Adipocyte (in vitro differentiated cells): ENCODE measurements around the gene DEFB118.
"Not testable (repeated sequence)": the region's sequence is repeated elsewhere in the genome, so short reads cannot be mapped to it uniquely, and the experiment has no call there.

ENCODE experiments used
- DNase-seq: peaks from one replicate; pipeline ENCODE4 v3.0.0-alpha.2; 2015; ENCODE audit warnings: low read depth
- H3K27me3 ChIP-seq: replicated peaks from 2 replicates; pipeline ENCODE4 v1.7.0; 2013; ENCODE audit warnings: mild to moderate bottlenecking, low read length, moderate library complexity; ENCODE audit not compliant: control insufficient read depth, insufficient read depth
- H3K36me3 ChIP-seq: 2 replicates; pipeline ENCODE4 v1.7.0; 2013; ENCODE audit warnings: low read length, mild to moderate bottlenecking, moderate library complexity; ENCODE audit not compliant: control insufficient read depth, insufficient read depth, severe bottlenecking
- H3K4me1 ChIP-seq: 2 replicates; pipeline ENCODE4 v1.7.0; 2013; ENCODE audit warnings: mild to moderate bottlenecking, low read length, moderate library complexity; ENCODE audit not compliant: control insufficient read depth, insufficient read depth
- H3K4me3 ChIP-seq: 2 replicates; pipeline ENCODE4 v1.7.0; 2013; ENCODE audit warnings: mild to moderate bottlenecking, low read length, moderate library complexity
- H3K9ac ChIP-seq: 2 replicates; pipeline ENCODE4 v1.7.0; 2013; ENCODE audit warnings: mild to moderate bottlenecking, low read length, moderate library complexity
- H3K9me3 ChIP-seq: 2 replicates; pipeline ENCODE4 v1.7.0; 2013; ENCODE audit warnings: mild to moderate bottlenecking, low read length, moderate library complexity; ENCODE audit not compliant: control insufficient read depth

Gene DEFB118

GRCh38 chr20:31368301-31368700, at the start of gene DEFB118:
Gene DEFB118, plus strand, starts transcription at chr20:31368601. Its CDS starts 50 bp downstream, at chr20:31368651.
- H3K4me3 ChIP-seq, result no peak within 1 kb of the TSS
- H3K9ac ChIP-seq, result no peak within 1 kb of the TSS
- H3K27me3 ChIP-seq, result no peaks in the 10 kb centered on the region
- H3K36me3 ChIP-seq, result no peaks in the 10 kb centered on the region
- H3K4me1 ChIP-seq, result no peaks in the 10 kb centered on the region
- no peaks in the 10 kb centered on the region for H3K9me3 ChIP-seq
- DNase-seq, result no peak

GRCh38 chr20:31322504-31322903, 45.9 kb upstream of the DEFB118 start:
- Histone ChIP-seq H3K27me3 (no peaks in the 10 kb centered on the region), H3K9ac (no peak overlapping the region), H3K4me3 (no peak overlapping the region), H3K36me3 (no peaks in the 10 kb centered on the region), H3K4me1 (no peaks in the 10 kb centered on the region), H3K9me3 (peaks cover 17% of the 10 kb centered on the region)
- DNase-seq, result no peak

GRCh38 chr20:31330893-31331292, 37.5 kb upstream of the DEFB118 start:
- DNase-seq, result no peak

GRCh38 chr20:31341470-31341869, 26.9 kb upstream of the DEFB118 start:
- Histone ChIP-seq H3K4me1 (no peaks in the 10 kb centered on the region), H3K9me3 (no peaks in the 10 kb centered on the region), H3K36me3 (no peaks in the 10 kb centered on the region), H3K9ac (no peak overlapping the region), H3K27me3 (no peaks in the 10 kb centered on the region), H3K4me3 (no peak overlapping the region)
- DNase-seq, result no peak

More at GRCh38 chr20:31330893-31331292, 37.5 kb upstream of the DEFB118 start:
- Histone ChIP-seq H3K27me3 (no peaks in the 10 kb centered on the region), H3K9me3 (peaks cover 6% of the 10 kb centered on the region), H3K4me1 (no peaks in the 10 kb centered on the region), H3K36me3 (no peaks in the 10 kb centered on the region), H3K9ac (no peak overlapping the region), H3K4me3 (no peak overlapping the region)

- Histone ChIP-seq H3K27me3 (no peaks in the 10 kb centered on the region), H3K4me1 (no peaks in the 10 kb centered on the region), H3K36me3 (no peaks in the 10 kb centered on the region), H3K9me3 (no peaks in the 10 kb centered on the region), H3K9ac (no peak overlapping the region), H3K4me3 (no peak overlapping the region)
- DNase-seq, result no peak
These were observed 12.4 kb upstream of the DEFB118 start for GRCh38 chr20:31355981-31356380.

- Histone ChIP-seq H3K27me3 (no peaks in the 10 kb centered on the region), H3K36me3 (no peaks in the 10 kb centered on the region), H3K4me1 (no peaks in the 10 kb centered on the region), H3K9me3 (no peaks in the 10 kb centered on the region), H3K9ac (no peak overlapping the region), H3K4me3 (no peak overlapping the region)
- DNase-seq, result no peak
These were observed 5.1 kb upstream of the DEFB118 start for GRCh38 chr20:31363295-31363694.

- not testable (repeated sequence) for H3K4me3 ChIP-seq, H3K9me3 ChIP-seq, H3K9ac ChIP-seq, H3K36me3 ChIP-seq, DNase-seq, H3K27me3 ChIP-seq, H3K4me1 ChIP-seq
These were observed 4.1 kb upstream of the DEFB118 start for GRCh38 chr20:31364272-31364671.

GRCh38 chr20:31374346-31374745, 5.9 kb downstream of the DEFB118 start:
- peaks cover 4% of the 10 kb centered on the region for H3K9me3 ChIP-seq
- no peak overlapping the region for H3K9ac ChIP-seq
- H3K36me3 ChIP-seq, result no peaks in the 10 kb centered on the region
- no peaks in the 10 kb centered on the region for H3K4me1 ChIP-seq
- H3K27me3 ChIP-seq, result no peaks in the 10 kb centered on the region
- no peak for DNase-seq
- no peak overlapping the region for H3K4me3 ChIP-seq

GRCh38 chr20:31390490-31390889, 22.1 kb downstream of the DEFB118 start, which contains the start of gene DEFB119:
Gene DEFB119, minus strand, starts transcription at chr20:31390590. Its CDS starts 107 bp downstream, at chr20:31390483.
- Histone ChIP-seq H3K9ac (no peak within 1 kb of the TSS), H3K4me3 (no peak within 1 kb of the TSS), H3K9me3 (no peaks in the 10 kb centered on the region), H3K36me3 (no peaks in the 10 kb centered on the region), H3K4me1 (no peaks in the 10 kb centered on the region), H3K27me3 (peaks cover 10% of the 10 kb centered on the region)
- no peak for DNase-seq

- no peak for DNase-seq
- no peaks in the 10 kb centered on the region for H3K4me1 ChIP-seq
- H3K4me3 ChIP-seq, result no peak overlapping the region
- no peaks in the 10 kb centered on the region for H3K9me3 ChIP-seq
- H3K27me3 ChIP-seq, result peaks cover 10% of the 10 kb centered on the region
- H3K36me3 ChIP-seq, result no peaks in the 10 kb centered on the region
- no peak overlapping the region for H3K9ac ChIP-seq
These were observed 24.4 kb downstream of the DEFB118 start for GRCh38 chr20:31392836-31393235.

- H3K9me3 ChIP-seq, result no peaks in the 10 kb centered on the region
- H3K4me3 ChIP-seq, result no peak overlapping the region
- no peaks in the 10 kb centered on the region for H3K4me1 ChIP-seq
- no peak for DNase-seq
- H3K9ac ChIP-seq, result no peak overlapping the region
- H3K27me3 ChIP-seq, result peaks cover 5% of the 10 kb centered on the region
- H3K36me3 ChIP-seq, result no peaks in the 10 kb centered on the region
These were observed 26.5 kb downstream of the DEFB118 start for GRCh38 chr20:31394900-31395299.

- Histone ChIP-seq H3K36me3 (no peaks in the 10 kb centered on the region), H3K27me3 (peaks cover 4% of the 10 kb centered on the region), H3K4me3 (no peak overlapping the region), H3K9ac (no peak overlapping the region), H3K4me1 (no peaks in the 10 kb centered on the region), H3K9me3 (no peaks in the 10 kb centered on the region)
- no peak for DNase-seq
These were observed 35.5 kb downstream of the DEFB118 start for GRCh38 chr20:31403886-31404285.
